ENCODE measurements around the gene FAT2.

The FAT2 gene

GRCh38 chr5:151591144-151591819 is at the start of gene FAT2:
FAT2 (minus strand) TSS chr5:151591331; CDS start chr5:151568931, 22,400 bp downstream.
- DNase-seq (ENCODE audit: low read depth): no peak

GRCh38 chr5:151638619-151639018 is 47.5 kb upstream of the FAT2 start:
- no peak for DNase-seq (ENCODE audit: low read depth)

GRCh38 chr5:151637676-151638075 is 46.5 kb upstream of the FAT2 start:
- no peak for DNase-seq (ENCODE audit: low read depth)

- DNase-seq (ENCODE audit: low read depth): no peak
Observed at GRCh38 chr5:151633892-151634291, 42.8 kb upstream of the FAT2 start.

- no peak for DNase-seq (ENCODE audit: low read depth)
Observed at GRCh38 chr5:151632941-151633340, 41.8 kb upstream of the FAT2 start.

- no peak for DNase-seq (ENCODE audit: low read depth)
Observed at GRCh38 chr5:151632524-151632923, 41.4 kb upstream of the FAT2 start.

- DNase-seq (ENCODE audit: low read depth): no peak
Observed at GRCh38 chr5:151631941-151632340, 40.8 kb upstream of the FAT2 start.

GRCh38 chr5:151630088-151630487 is 39.0 kb upstream of the FAT2 start:
- no peak for DNase-seq (ENCODE audit: low read depth)

- no peak for DNase-seq (ENCODE audit: low read depth)
Observed at GRCh38 chr5:151628112-151628823, 37.1 kb upstream of the FAT2 start.

GRCh38 chr5:151627650-151628049 is 36.5 kb upstream of the FAT2 start:
- no peak for DNase-seq (ENCODE audit: low read depth)

GRCh38 chr5:151625285-151625684 is 34.2 kb upstream of the FAT2 start:
- no peak for DNase-seq (ENCODE audit: low read depth)

GRCh38 chr5:151624476-151624875 is 33.3 kb upstream of the FAT2 start:
- no peak for DNase-seq (ENCODE audit: low read depth)

GRCh38 chr5:151622367-151623088 is 31.4 kb upstream of the FAT2 start:
- no peak for DNase-seq (ENCODE audit: low read depth)

GRCh38 chr5:151620461-151620840 is 29.3 kb upstream of the FAT2 start:
- no peak for DNase-seq (ENCODE audit: low read depth)

- no peak for DNase-seq (ENCODE audit: low read depth)
Observed at GRCh38 chr5:151619812-151620460, 28.8 kb upstream of the FAT2 start.

GRCh38 chr5:151618907-151619306 is 27.8 kb upstream of the FAT2 start:
- no peak for DNase-seq (ENCODE audit: low read depth)

GRCh38 chr5:151617841-151618710 is 26.9 kb upstream of the FAT2 start:
- DNase-seq (ENCODE audit: low read depth): no peak

- no peak for DNase-seq (ENCODE audit: low read depth)
Observed at GRCh38 chr5:151617383-151617840, 26.3 kb upstream of the FAT2 start.

- DNase-seq (ENCODE audit: low read depth): no peak
Observed at GRCh38 chr5:151615431-151615830, 24.3 kb upstream of the FAT2 start.

- DNase-seq (ENCODE audit: low read depth): no peak
Observed at GRCh38 chr5:151614565-151614964, 23.4 kb upstream of the FAT2 start.

GRCh38 chr5:151612689-151613427 is 21.7 kb upstream of the FAT2 start:
- DNase-seq (ENCODE audit: low read depth): no peak
